ENCODE data around the gene MRPL22.
"Not testable (repeated sequence)": the region's sequence is repeated elsewhere in the genome, so short reads cannot be mapped to it uniquely, and the experiment has no call there.

Gene MRPL22

GRCh38 chr5:154943527-154943926 is 2.7 kb downstream of the MRPL22 start:
- DNase-seq = no peak

GRCh38 chr5:154944716-154945115 is 3.8 kb downstream of the MRPL22 start:
- no peak for DNase-seq

GRCh38 chr5:154945695-154946301 is 4.9 kb downstream of the MRPL22 start:
- peak; percentile 40 for DNase-seq

GRCh38 chr5:154947778-154948177 is 6.9 kb downstream of the MRPL22 start:
- DNase-seq = no peak

GRCh38 chr5:154948313-154948712 is 7.4 kb downstream of the MRPL22 start:
- DNase-seq = no peak

GRCh38 chr5:154949781-154950180 is 8.9 kb downstream of the MRPL22 start:
- DNase-seq = no peak

- no peak for DNase-seq
Observed at GRCh38 chr5:154956712-154957111, 15.8 kb downstream of the MRPL22 start.

- no peak for DNase-seq
Observed at GRCh38 chr5:154962494-154962893, 21.6 kb downstream of the MRPL22 start.

- DNase-seq = no peak
Observed at GRCh38 chr5:154966081-154966841, 25.4 kb downstream of the MRPL22 start.

GRCh38 chr5:154966874-154967273 is 26.0 kb downstream of the MRPL22 start:
- no peak for DNase-seq

- DNase-seq = no peak
Observed at GRCh38 chr5:154967421-154968024, 26.6 kb downstream of the MRPL22 start.

- no peak for DNase-seq
Observed at GRCh38 chr5:154968953-154969352, 28.1 kb downstream of the MRPL22 start.

- DNase-seq = no peak
Observed at GRCh38 chr5:154970759-154971158, 29.9 kb downstream of the MRPL22 start.

GRCh38 chr5:154971501-154971900 is 30.6 kb downstream of the MRPL22 start:
- DNase-seq = no peak

GRCh38 chr5:154972476-154973080 is 31.7 kb downstream of the MRPL22 start:
- DNase-seq = no peak

- DNase-seq = not testable (repeated sequence)
Observed at GRCh38 chr5:154976082-154976481, 35.2 kb downstream of the MRPL22 start.

GRCh38 chr5:154977409-154977808 is 36.5 kb downstream of the MRPL22 start:
- DNase-seq = no peak

GRCh38 chr5:154978294-154978693 is 37.4 kb downstream of the MRPL22 start:
- not testable (repeated sequence) for DNase-seq

- no peak for DNase-seq
Observed at GRCh38 chr5:154984946-154985516, 44.2 kb downstream of the MRPL22 start.

- no peak for DNase-seq
Observed at GRCh38 chr5:154986151-154986550, 45.3 kb downstream of the MRPL22 start.

- no peak for DNase-seq
Observed at GRCh38 chr5:154989626-154990025, 48.8 kb downstream of the MRPL22 start.

GRCh38 chr5:154993461-154993860 is 52.6 kb downstream of the MRPL22 start:
- no peak for DNase-seq

- no peak for DNase-seq
Observed at GRCh38 chr5:154995679-154996078, 54.8 kb downstream of the MRPL22 start.

All from CD4-positive, alpha-beta T cell treated with Interleukin-21 for 1 hour (primary cell).